A673 (cell line): Measurements from ENCODE around the gene RAB17.

Source experiments
- CTCF ChIP-seq: fragments of 300-800, 200-600 bp; sonication (generic); conservative IDR thresholded peaks from 2 replicates; pipeline ENCODE4 v1.5.1; 2017; ENCODE audit warnings: low read depth, mild to moderate bottlenecking, antibody characterized with exemption, low read length, moderate library complexity, mixed read lengths
- EZH2 ChIP-seq: fragments of 200-600 bp; sonication (generic); IDR thresholded peaks from 2 replicates; pipeline ENCODE4 v1.6.1; 2017; ENCODE audit warnings: borderline replicate concordance, low read depth, mild to moderate bottlenecking, mixed read lengths, antibody characterized with exemption, low read length; ENCODE audit not compliant: poor library complexity, severe bottlenecking

- no peak for TF ChIP-seq CTCF
- TF ChIP-seq EZH2: no peak
Observed at GRCh38 chr2:237592425-237592980, 2.0 kb upstream of the RAB17 start.
